Heart left ventricle (tissue), 16 donors: ENCODE results near the gene SQOR. TPM values are rescaled to one million over a fixed set of nuclear protein-coding genes. Genes with fewer than 3 reads are reported as not detected.

Experiments used
- ATAC-seq, 4 donors: fragments of 200-7000 bp; cut with Tn5 transposase; one replicate each; pipeline ENCODE4 v1.9.1; 2020 to 2022; ENCODE audit warnings: moderate library complexity in 4 of 4, mild to moderate bottlenecking in 3 of 4, moderate number of reproducible peaks in 1 of 4
- DNase-seq, 5 donors: peaks; one replicate each; pipeline ENCODE4 v3.0.0-alpha.2; 2020
- H3K27ac ChIP-seq, 12 donors: fragments of 200-600 bp; sonication (generic) in 4 of 12; one replicate each; pipeline versions ENCODE4 v1.5.0 to v1.8.0; 2016 to 2022; ENCODE audit warnings: mild to moderate bottlenecking in 2 of 12
- H3K27me3 ChIP-seq, 9 donors: fragments of 200-600 bp; sonication (generic) in 2 of 9; one replicate each; pipeline versions ENCODE4 v1.5.1 to v1.8.0; 2016 to 2022; ENCODE audit warnings: mild to moderate bottlenecking in 3 of 9
- H3K36me3 ChIP-seq, 9 donors: fragments of 200-600 bp; sonication (generic) in 2 of 9; one replicate each; pipeline versions ENCODE4 v1.5.0 to v1.8.0; 2018 to 2022; ENCODE audit warnings: mild to moderate bottlenecking in 2 of 9
- H3K4me1 ChIP-seq, 12 donors: fragments of 200-600 bp; sonication (generic) in 4 of 12; one replicate each; pipeline versions ENCODE4 v1.5.0 to v1.8.0; 2016 to 2022; ENCODE audit warnings: mild to moderate bottlenecking in 3 of 12
- H3K4me3 ChIP-seq, 12 donors: fragments of 200-600 bp; sonication (generic) in 4 of 12; one replicate each; pipeline versions ENCODE4 v1.5.0 to v1.8.0; 2017 to 2022; ENCODE audit warnings: mild to moderate bottlenecking in 9 of 12, moderate library complexity in 4 of 12
- H3K9me3 ChIP-seq, 12 donors: fragments of 200-600 bp; sonication (generic) in 4 of 12; one replicate each; pipeline versions ENCODE4 v1.5.0 to v1.8.0; 2016 to 2022; ENCODE audit warnings: mild to moderate bottlenecking in 1 of 12
- CTCF ChIP-seq, 12 donors: fragments of 200-600 bp; sonication (generic) in 4 of 12; IDR thresholded peaks; one replicate each; pipeline versions ENCODE4 v1.5.0 to v1.8.0; 2018 to 2022; ENCODE audit warnings: antibody characterized with exemption in 12 of 12, mild to moderate bottlenecking in 5 of 12
- POLR2A ChIP-seq, 2 donors: fragments of 450-650 bp; IDR thresholded peaks; one replicate each; pipeline ENCODE4 v1.6.1; 2017; ENCODE audit warnings: antibody characterized with exemption in 2 of 2, mild to moderate bottlenecking in 2 of 2, moderate library complexity in 2 of 2
- WGBS, 4 donors: extraction: QIAGEN DNeasy Blood & Tissue Kit in 2 of 4; methylation state at CpG; one replicate each; pipeline versions ENCODE4 v1.1.5 to v1.1.7; 2013 to 2018; 5-methylcytosine and 5-hydroxymethylcytosine counted together
- intact Hi-C, 10 donors: fragments of 100-400 bp; cut with DNase I; formaldehyde crosslinking; loops; one replicate each; pipeline versions ENCODE4 v1.11.1 to v1.14.2; 2022
- polyA plus RNA-seq, 2 donors: library from polyadenylated mRNA; stranded (reverse); fragments of 200-250 nt; gene quantifications; one replicate each; pipeline ENCODE4 v1.2.3, GENCODE V29; 2013
- total RNA-seq, 9 donors: library from RNA; depleted of rRNA in 2 of 9; stranded (reverse); fragments of >200 nt in 2 of 9; fragmentation: NEBNext Ultra II Directional in 3 of 9; extraction: Animal tissue kit (Norgen Biotek cat#: 25700) in 3 of 9; gene quantifications; one replicate each; pipeline versions ENCODE4 v1.1.0 to v1.2.4, GENCODE V29; 2016 to 2023
- donor health status: ischemic (EF 13 %, LVEDD 7.1; RV severe dilation, severe dysfunction).
- donor health status: healthy with polysubstance abuse.
- donor health status: DM: no; HTN: yes; CAD: no.
- donor health status: DM: no; HTN: no; CAD: no.
- donor health status: ischemic (EF 25% LVEDD 6.9; RV normal size, moderate dysfunction).
- donor health status: ischemic (EF 25% LVEDD 5.7; RV mildly dilated, moderate dysfunction).
- donor health status: healthy.
- donor health status: DM: yes; HTN: yes; CAD: no.
- donor health status: ischemic (EF 35%, LVEDD 5.7; RV mildly dilated, moderate dysfunction).
- donor health status: nonischemic (EF 11% LVEDD 7.7; RV severe dilation, severe dysfunction).
- donor health status: DM: yes; HTN: yes; CAD: no.
- donor health status: PGD.
- donor health status: ischemic (EF 29% LVEDD 5.4; RV normal size, mild dysfunction).
- donor health status: nonischemic (EF 23%, LVEDD 6.1; RV moderate dilation, normal function).

The SQOR gene
- total and polyA plus RNA-seq, 11 donors: 9.5 to 60.9 (median 17.5) TPM

- H3K27ac ChIP-seq: peak overlapping the region in 1 of 12 donors; percentile 52
- DNase-seq: no peak
- H3K36me3 ChIP-seq: peaks cover 0 to 37% (median 15%) of the 10 kb centered on the region in 9 donors
- H3K4me3 ChIP-seq: no peak overlapping the region
- ATAC-seq: peak in 1 of 4 donors; percentile 14
- TF ChIP-seq CTCF (IDR thresholded peaks at IDR 0.05) (no peak), POLR2A (IDR thresholded peaks at IDR 0.05) (no peak)
- H3K9me3 ChIP-seq: no peaks in the 10 kb centered on the region
- no peaks in the 10 kb centered on the region for H3K27me3 ChIP-seq
- intact Hi-C loops: no loop called here
- WGBS, 4 donors: 71 to 91% (median 77%) methylated on average over 8 of the region's 8 CpGs
- H3K4me1 ChIP-seq: peaks cover 0 to 54% (median 14%) of the 10 kb centered on the region in 12 donors
These were observed 23.1 kb downstream of the SQOR start for GRCh38 chr15:45657764-45658545.

GRCh38 chr15:45660231-45660979, 25.6 kb downstream of the SQOR start:
- WGBS, 4 donors: 38 to 57% (median 47%) methylated on average over 5 of the region's 5 CpGs
- no peaks in the 10 kb centered on the region for H3K27me3 ChIP-seq
- H3K27ac ChIP-seq: peak overlapping the region in 3 of 12 donors; percentile 30 to 59 (median 56)
- peaks cover 0 to 60% (median 28%) of the 10 kb centered on the region in 9 donors for H3K36me3 ChIP-seq
- DNase-seq: peak in 1 of 5 donors; percentile 38
- H3K4me3 ChIP-seq: no peak overlapping the region
- ATAC-seq: peak; percentile 45 to 70 (median 52)
- TF ChIP-seq CTCF (IDR thresholded peaks at IDR 0.05) (peak in 2 of 12 donors; percentile 13 to 23), POLR2A (IDR thresholded peaks at IDR 0.05) (no peak)
- peaks cover 0 to 32% (median 12%) of the 10 kb centered on the region in 12 donors for H3K4me1 ChIP-seq
- intact Hi-C loops: no loop called here
- H3K9me3 ChIP-seq: no peaks in the 10 kb centered on the region

GRCh38 chr15:45662375-45662774, 27.5 kb downstream of the SQOR start:
- peaks cover 0 to 71% (median 28%) of the 10 kb centered on the region in 9 donors for H3K36me3 ChIP-seq

More at GRCh38 chr15:45662375-45662774, 27.5 kb downstream of the SQOR start:
- no peak for ATAC-seq
- no peaks in the 10 kb centered on the region for H3K27me3 ChIP-seq
- peaks cover 0 to 29% (median 12%) of the 10 kb centered on the region in 12 donors for H3K4me1 ChIP-seq
- no peaks in the 10 kb centered on the region for H3K9me3 ChIP-seq
- DNase-seq: no peak
- H3K4me3 ChIP-seq: no peak overlapping the region
- no peak for TF ChIP-seq POLR2A (IDR thresholded peaks at IDR 0.05)
- TF ChIP-seq CTCF (IDR thresholded peaks at IDR 0.05): no peak
- WGBS, 4 donors: 74 to 85% (median 82%) methylated on average over 6 of the region's 6 CpGs
- no peak overlapping the region for H3K27ac ChIP-seq
- intact Hi-C loops: no loop called here
